ENCODE data around the gene RUVBL1. TPM values are rescaled to one million over a fixed set of nuclear protein-coding genes. Genes with fewer than 3 reads are reported as not detected.

Gene RUVBL1
- total and polyA plus RNA-seq, 10 of the 15 experiments (the other 5 are each of a cell fraction or from before 2014, with no cell fraction given) = 15.2 to 142 (median 84.2) TPM

- TF ChIP-seq BCLAF1 (IDR thresholded peaks at IDR 0.05) (no peak), CHD1 (IDR thresholded peaks at IDR 0.05; ENCODE audit: low read depth, low read length) (no peak), PRDM15 (CRISPR knock-in tag; IDR thresholded peaks at IDR 0.05) (no peak)
Measured at GRCh38 chr3:128155616-128156360, 32.2 kb upstream of the RUVBL1 start (continued).
